Measurements from ENCODE around the gene TP53AIP1.

DNA sequence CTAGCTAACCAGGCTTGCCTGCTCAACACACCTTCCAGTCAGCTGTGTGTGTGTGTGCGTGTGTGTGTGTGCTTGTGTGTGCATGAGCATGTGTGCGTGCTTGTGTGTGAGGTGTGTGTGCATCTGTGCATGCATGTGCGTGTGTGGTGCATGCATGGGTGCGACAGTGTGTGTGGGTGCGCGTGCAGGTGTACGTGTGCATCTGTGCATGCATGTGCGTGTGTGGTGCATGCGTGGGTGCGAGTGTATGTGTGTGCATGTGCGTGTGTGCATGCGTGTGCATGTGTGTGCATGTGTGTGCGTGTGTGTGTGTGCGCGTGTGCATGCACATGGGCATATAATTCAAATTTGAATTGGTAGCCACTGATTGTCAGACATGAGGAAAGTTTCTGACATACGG, 10.5 kb upstream of the TP53AIP1 start:
- no peak for TF ChIP-seq EZH2 (IDR thresholded peaks at IDR 0.05)
- TF ChIP-seq EZH2phosphoT487 (IDR thresholded peaks at IDR 0.05) = no peak
